GM11168 (cell line): ENCODE results near the gene NCAM2.
"Not testable (repeated sequence)": the region's sequence is repeated elsewhere in the genome, so short reads cannot be mapped to it uniquely, and the experiment has no call there.

Experiments
- in situ Hi-C: fragments of 300-500 bp; cut with MboI; formaldehyde crosslinking; loops from one replicate; pipeline ENCODE4 v1.12.0; 2022; ENCODE audit warnings: low sequenced_read_pairs; ENCODE audit not compliant: unreplicated experiment

The NCAM2 gene

DNA sequence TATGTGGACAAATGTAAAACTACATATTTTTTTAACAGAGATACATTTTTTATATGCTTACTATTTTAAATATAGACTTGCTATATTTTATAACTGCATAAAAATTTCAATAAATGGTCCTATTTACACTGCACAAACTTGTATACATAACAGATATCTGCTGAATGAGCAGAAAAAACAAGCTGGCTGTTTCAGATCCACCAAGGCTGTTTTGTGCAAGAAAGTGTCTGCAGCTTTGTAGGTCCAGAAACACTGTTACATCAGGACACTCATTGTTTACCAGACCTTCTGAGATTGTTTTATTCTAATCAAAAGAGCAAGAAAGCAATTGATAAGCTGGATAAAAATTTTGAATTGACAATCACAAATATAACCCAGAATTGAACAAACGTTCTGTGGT is 99.3 kb downstream of the NCAM2 start:
- in situ Hi-C loops = no loop called here

DNA sequence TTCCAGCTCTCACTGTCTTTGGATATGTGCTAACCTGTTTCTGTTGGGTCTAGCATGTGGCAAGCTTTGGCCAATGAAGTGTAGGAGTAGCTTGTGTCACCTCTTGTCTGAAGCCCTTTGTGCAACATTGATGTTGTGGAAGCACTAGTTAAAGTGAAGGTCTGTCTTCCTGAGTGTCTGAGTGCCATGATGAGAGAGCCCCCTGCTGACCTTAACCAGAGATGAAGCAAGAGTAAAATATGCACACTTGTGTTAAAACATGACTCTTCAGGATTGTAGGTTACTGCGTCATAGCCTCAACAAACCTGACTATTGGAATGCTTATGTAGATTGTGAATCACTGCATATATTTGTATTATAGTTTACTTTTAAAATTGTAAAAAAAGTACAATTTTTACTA is 103.7 kb downstream of the NCAM2 start:
- in situ Hi-C loops = no loop called here

DNA sequence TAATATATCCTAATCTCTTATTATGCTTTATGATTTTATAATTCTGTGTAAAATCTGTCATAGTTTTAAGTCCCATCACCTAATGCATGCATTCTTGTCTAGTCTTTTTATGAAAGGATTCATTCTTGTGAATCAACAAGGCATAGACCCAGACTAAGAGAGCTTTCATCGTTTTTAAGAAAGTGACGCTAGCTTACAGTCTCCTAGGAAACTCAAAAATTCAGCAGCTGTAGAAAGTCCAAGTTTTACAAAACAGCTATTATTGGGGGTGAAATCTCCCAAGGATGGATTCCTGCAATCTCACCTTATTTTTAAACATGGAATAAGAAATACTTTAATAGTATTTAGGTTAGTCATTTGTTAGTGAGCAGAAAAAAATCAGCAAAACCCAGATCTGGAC is 104.7 kb downstream of the NCAM2 start:
- in situ Hi-C loops = no loop called here

DNA sequence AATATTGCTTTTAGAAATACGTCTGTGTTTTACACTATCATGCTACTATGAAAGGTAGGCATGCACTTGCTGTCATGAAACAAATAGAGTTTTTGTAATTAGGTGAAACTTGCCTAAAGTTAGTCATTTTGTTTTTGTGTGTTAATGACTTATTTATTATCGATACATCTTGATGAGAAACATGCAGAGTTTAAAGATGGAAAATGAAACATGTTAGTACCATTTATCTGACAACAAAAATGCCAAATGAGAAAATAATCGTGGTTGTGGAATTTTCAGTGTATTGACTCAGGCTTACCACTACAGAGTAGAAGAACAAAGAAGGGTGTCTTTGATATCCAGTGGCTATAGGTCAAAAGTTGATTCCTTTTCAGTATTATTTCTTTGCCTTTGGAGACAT is 105.5 kb downstream of the NCAM2 start:
- in situ Hi-C loops = no loop called here

DNA sequence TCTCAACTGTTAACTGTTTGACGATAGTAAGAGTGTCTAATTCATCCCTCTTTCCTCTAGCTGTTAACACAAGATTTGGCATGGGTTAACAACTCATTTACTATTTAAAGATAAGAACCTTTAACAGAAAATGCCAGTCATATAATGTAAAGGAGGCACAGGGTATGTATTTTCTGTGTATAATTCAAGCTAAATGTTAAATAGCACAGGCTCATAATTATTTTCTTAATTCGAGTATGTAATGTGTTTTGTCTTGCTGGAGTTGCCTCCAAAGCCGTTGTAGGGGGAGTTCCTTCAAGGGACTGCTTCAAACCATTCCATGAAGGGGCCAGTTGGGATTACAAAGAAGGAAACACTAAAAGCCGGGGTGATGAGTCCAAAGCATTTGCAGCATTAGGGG is 111.5 kb downstream of the NCAM2 start:
- in situ Hi-C loops = no loop called here

DNA sequence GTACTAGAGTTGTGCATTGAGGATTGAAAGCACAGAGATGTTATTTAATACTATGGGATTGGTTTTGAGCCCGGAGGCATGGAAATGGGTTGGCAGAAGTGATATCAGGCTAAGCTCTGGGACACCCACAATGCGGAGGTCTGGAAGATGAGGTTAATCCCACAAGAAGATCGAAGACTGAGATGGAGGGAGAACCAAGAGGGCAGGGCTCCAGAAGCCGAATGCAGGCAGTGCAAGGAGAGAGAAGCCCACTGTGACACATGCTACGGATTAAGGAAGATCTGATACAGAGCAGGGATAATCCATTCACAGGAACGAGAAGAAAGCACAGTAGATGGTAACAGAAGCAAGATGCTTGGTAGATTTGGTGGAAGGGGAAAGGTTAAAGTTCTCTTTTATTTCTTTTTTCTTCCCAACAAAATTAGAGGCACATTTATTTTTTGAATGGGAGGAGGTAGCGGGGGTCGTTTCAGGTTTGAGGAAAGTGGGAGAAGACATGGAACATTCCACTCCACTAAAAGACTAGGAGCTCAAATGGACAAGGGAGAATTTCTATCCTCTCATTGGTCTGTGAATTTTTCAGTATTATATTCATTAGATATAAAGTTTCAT is 113.2 kb downstream of the NCAM2 start:
- in situ Hi-C loops = no loop called here

DNA sequence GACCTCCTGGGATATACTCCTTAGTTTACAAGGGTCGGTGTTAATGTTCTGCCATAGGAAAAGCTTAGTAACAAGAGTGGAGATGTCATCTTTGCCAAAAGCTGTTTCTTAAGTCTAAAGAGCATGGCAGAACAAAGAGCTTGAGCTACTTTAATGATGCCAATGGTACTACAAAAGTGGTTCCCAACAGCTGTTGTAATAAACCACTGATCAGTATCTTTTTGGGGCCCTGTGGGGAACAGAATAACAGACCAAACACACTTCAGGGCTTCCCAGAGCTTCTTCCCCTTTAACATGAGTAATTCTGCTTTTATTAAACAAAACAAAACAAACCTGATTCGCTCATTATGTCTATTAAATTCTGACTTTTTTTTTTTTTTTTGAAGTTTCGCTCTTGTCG is 116.3 kb downstream of the NCAM2 start:
- in situ Hi-C loops = no loop called here

DNA sequence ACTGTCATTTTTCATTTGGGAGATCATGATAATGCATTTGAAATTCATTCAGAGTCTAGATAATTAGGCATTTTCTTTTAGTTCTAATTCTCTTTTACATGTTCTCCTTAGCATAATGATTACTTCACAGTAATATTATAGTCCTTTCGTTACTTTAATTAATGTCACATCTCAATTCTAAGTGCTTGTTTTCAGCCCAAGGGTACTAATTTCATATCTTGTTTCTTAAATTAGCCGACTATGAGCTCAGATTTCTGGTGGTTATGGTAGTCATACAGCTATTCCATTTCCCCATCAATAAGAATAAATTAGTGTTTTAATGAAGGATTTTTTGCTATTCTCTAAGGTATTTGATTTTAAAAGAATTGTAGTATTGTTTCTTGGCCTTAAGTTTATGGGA is 120.9 kb downstream of the NCAM2 start:
- in situ Hi-C loops = no loop called here

DNA sequence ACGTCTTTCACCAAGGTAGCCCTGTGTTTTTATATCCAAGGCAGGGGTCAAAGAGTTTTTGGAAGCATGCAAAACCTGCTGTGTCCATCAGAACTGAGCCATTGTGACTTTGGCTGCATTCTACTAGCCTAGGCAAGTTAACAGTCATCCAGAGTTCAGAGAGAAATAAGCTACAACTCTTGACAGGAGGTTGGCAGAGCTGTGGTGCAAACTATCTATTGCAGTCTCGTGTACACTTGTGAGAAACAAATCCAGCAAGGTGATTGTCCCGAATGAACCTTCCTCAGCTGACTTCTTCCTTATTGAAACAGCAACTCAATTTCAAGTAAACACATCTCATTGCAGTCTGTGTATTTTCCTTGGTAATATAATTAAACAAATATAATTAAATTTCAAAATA is 124.5 kb downstream of the NCAM2 start:
- in situ Hi-C loops = no loop called here

DNA sequence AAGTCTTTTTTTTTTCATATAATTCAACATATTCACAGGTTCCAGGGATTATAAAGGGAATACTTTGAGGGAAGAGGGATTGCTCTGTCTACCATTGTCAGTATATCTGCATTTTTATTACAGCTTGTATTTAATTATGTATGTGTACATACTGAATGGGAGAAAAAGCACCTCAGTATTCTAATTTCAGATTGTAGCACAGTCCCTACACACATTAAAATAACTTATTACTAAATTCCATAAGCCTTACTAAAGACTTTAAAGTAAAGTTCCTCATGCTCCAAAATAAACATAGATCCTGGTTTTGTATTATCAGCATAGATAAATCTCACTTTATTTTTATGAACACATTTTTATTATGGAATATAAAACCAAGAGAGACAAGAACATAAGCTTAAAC is 134.2 kb downstream of the NCAM2 start:
- in situ Hi-C loops = no loop called here

DNA sequence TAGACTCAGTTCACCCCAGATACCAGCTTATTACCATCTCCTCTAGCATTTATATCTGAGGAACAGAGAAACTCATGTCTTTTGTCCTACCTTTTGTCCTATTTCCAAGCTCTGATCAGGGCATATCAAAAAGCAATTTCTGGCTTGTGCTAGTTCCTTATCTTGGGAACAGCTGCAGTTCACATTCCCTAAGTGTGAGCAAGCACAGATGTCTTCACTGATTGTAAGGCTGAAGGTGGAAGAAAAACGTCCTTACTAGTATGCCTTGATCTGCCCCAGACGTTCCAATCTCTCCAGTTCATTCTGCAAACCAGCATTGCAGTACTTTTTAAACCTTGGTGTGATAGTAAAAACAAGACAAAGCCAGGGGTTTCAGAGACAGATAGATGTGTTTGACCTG is 139.8 kb downstream of the NCAM2 start:
- in situ Hi-C loops = no loop called here

DNA sequence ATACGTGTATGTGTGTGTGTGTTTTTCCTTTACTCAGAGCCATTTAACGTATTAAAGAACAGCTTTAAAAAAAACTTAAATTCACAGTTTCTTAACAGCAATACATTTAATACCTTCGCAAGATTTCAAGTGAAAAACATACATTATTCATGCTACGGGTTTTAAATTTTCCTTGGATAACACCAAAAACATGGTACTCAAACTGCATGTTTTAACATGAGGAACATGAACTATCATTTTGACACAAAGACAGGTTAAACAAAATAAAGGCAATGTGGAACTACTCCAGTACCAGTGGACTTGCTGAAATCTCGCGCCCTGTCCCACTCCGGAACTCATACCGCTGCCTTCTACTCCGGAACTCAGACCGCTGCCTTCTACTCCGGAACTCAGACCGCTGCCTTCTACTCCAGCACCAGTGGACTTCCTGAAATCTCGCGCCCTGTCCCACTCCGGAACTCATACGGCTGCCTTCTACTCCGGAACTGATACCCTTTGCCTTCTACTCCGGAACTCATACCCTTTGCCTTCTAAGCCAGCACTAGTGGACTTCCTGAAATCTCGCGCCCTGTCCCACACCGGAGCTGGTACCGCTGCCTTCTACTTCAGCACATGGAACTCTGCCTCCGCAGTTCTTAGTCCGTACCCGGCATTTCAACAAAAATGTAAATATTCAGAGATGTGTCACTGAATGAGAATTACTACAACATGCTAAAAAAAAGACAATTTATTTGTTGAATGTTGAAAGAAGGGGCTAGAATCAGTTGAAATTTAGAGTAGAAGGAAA is 148.6 kb downstream of the NCAM2 start:
- in situ Hi-C loops = no loop called here

DNA sequence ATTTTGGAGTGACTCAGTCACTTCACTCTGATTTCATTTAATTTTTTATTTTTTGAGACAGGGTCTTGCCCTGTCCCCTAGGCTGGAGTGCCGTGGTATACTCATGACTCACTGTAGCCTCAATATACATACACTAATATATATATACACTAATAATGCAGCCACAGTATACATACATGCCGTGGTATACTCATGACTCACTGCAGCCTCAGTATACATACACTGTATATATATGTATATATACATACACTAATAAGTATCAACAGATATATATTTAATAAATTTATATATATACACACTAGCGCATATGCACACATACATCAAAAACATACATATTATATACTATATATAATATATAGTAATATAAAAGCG is 149.2 kb downstream of the NCAM2 start:
- in situ Hi-C loops = no loop called here

DNA sequence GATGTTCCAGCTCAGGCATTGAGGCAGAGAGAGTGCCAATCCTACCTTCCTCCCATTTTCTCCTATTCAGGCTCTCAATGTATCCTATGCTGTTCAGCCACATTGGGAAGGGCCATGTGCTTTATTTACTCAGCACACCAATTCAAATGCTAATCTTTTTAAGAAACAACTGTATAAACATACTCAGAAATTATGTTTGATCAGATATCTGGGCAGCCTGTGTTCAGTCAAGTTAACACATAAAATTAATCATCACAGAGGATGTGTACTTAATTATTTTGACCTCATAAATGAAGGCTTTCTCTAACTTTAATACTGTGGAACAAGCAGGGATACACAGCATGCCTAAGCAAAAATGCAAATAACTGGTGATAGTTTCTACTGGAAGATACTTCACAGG is 149.8 kb downstream of the NCAM2 start:
- in situ Hi-C loops = no loop called here

DNA sequence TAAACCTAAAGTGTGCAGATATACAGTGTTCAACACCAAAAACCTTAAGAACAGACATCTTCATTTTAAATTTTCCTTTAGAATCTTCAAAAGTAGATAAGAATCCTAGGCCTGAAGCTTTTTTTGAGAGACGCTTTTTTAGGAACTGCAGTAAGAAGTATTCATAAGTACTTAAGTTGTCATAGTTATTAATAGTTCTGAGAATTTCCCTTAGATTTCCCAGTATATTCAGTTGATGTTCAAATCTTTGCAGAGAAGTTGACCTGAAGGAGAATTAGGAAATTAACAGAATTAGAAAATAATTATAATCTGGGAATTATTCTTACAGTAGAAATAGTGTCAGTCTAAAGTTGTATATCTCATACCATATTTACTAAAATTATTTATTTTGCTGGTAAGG is 150.3 kb downstream of the NCAM2 start:
- in situ Hi-C loops = no loop called here

DNA sequence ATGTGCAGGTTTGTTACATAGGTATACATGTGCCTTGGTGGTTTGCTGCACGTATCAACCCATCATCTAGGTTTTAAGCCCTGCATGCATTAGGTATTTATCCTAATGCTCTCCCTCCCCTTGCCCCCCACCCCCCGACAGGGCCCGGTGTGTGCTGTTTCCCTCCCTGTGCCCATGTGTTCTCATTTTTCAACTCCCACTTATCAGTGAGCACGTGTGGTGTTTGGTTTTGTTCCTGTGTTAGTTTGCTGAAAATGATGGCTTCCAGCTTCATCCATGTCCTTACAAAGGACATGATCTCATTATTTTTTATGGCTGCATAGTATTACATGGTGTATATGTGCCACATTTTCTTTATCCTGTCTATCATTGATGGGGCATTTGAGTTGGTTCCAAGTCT is 151.2 kb downstream of the NCAM2 start:
- in situ Hi-C loops = not testable (repeated sequence)

DNA sequence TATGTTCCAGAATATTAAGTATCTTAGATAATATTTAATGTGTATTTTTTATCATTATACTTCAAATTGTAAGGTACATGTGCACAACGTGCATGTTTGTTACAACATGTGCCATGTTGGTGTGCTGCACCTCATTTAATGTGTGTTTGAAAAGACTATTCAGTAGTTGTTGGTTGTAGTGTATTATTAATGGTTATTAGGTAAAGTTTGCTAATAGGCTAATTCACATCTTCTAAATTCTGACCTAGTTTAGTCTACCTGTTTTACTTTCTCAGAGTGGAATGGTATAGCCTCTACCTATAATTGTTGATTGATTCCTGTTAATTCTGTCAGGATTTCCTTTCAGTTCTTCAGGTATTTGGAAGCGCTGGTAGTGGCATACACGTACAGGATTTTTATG is 153.0 kb downstream of the NCAM2 start:
- in situ Hi-C loops = no loop called here

DNA sequence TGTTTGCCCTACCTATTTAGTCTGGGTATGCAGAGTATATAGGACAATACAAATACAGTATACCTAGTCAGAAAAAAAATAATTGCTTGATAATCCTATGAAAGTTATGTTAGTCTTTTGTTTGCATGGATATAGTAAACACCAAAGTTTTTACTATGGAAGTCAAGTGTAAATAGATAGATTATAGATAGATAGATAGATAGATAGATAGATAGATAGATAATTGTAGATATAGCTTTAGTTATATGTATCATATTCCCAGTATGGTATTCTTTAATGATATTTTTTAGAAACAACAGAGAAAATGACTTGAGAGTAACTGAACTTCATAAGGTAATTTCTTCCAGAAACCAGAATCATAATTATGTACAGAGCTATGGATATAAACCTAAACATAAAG is 158.2 kb downstream of the NCAM2 start:
- in situ Hi-C loops = no loop called here

DNA sequence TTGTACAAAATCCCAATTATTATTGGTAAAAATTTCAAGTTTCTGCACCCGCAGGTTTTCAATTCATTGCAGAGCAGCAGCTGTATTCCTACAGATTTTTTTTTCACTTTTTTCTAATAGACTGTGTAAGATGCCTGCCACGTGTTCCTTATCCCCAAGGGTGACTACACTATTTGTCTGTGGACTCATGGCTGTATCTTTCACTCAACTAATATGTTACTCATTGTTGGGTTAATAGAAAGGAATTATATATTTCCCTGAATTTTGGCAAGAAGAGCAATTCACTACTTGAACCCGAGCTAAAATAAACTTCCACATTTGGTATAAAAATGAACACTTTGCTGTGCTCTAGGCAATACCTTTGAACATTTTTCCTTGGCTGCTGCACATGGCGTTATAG is 158.7 kb downstream of the NCAM2 start:
- in situ Hi-C loops = no loop called here

DNA sequence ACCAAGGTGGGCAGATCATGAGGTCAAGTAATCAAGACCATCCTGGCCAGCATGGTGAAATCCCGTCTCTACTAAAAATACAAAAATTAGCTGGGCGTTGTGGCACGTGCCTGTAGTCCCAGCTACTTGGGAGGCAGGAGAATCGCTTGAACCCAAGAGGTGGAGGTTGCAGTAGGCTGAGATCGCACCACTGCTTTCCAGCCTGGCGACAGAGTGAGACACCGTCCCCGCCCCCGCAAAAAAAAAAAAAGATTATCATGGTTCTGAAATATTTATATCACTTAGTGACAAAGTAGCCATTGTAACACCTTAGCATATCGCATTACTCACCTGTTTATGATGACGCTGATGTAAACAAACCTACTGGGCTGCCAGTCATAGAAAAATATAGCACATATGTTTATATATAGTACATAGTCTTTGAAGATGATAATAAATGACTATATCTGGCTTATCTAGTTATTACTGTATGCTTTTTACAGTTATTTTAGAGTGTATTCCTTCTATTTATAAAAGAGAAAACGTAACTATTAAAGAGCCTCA is 160.2 kb downstream of the NCAM2 start:
- in situ Hi-C loops = no loop called here

DNA sequence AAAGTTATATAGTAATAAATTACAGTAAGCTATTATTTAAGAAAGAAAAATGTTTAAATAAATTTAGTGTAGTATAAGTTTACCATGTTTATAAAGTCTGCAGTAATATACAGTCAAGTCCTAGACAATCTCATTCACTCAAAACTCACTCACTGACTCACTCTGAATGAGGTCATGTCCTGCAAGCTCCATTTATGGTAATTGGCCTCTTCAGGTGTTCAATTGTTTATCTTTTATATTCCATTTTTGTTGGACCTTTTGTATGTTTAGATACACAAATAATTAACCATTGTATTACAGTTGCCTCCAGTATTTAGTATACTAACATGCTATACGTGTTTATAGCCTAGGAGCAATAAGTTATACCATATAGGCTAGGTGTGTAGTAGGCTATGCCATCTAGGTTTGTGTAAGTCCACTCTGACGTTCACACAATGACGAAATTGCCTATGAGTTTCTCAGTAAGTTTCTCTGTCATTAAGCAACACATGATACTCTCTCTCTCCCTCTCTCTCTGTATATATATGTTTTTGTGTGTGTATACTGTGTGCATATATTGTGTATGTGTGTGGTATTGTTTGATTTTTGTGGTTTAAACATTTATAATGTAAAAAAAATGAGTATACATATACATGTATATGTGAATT is 161.2 kb downstream of the NCAM2 start:
- in situ Hi-C loops = no loop called here

DNA sequence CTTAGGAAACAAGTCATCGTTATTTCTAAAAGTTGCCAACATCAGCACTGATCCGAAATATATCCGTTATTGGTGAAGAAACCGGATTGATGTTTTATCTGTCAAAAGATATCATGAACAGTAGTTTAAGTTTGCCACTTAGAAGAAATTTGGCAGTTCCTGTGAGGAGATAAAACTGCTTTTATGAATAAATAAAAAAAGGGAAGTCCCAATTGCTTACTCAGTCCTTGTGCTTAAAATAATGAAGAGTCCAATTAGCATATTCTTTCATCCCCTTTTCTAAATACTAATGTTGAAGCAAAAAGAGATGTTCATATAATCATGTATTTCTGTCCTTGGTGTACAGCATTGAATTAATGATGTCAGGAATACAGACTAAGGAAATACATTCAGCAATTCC is 164.6 kb downstream of the NCAM2 start:
- in situ Hi-C loops = no loop called here
